ENCODE results near the gene PTPRJ. TPM values are rescaled to one million over a fixed set of nuclear protein-coding genes. Genes with fewer than 3 reads are reported as not detected.
"Not testable (repeated sequence)": the region's sequence is repeated elsewhere in the genome, so short reads cannot be mapped to it uniquely, and the experiment has no call there.

Gene PTPRJ
- total and polyA plus RNA-seq, 5 donors from 2014 or later: 13.8 to 81.8 (median 19.0) TPM

DNA sequence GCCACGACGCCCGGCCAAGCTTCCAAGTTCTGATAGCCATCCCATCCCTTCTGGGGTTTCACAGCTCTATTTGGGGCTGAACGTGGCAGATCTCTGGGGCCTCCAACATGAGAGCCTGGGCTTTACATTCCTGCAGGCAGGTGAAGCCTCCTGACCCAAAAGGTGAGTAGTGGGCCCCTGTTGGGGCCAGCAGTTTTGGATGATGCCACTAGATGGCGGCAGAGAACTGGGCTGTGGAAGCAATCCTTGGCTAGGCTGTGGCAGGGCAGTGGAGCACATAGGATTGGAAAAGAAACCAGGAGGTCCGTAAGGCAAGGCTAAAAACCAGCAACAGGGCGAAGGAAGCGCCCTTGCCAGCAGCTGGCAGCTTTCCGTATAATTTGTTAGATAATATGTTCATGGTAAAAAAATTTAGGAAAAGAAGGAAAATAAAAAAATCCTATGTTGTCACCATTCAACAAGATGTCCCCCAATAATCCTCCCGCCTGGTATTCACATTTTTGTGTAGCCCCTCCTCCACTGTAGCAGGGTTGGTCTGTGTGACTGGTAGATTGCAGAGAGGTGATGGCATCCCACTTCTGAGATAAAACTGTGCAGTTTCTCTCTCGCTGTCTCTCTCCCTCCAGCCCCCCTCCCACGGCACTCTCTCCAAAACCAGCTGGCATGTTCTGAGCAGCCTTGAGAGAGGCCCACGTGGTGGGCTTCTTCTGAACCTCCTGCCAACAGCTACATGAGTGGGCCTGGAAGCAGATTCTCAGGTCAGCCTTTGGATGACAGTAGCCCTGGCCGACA lies 192.7 kb downstream of the PTPRJ start:
- Histone ChIP-seq H3K9me3 (ENCODE audit: control insufficient read depth in 2 of 2, low read length in 2 of 2) (no peaks in the 10 kb centered on the region), H3K27me3 (ENCODE audit: control insufficient read depth, insufficient read depth, low read length) (no peaks in the 10 kb centered on the region), H3K36me3 (ENCODE audit: control insufficient read depth, insufficient read depth, low read length) (peaks cover 11% of the 10 kb centered on the region), H3K4me3 (ENCODE audit: low read depth, low read length) (no peak overlapping the region), H3K4me1 (ENCODE audit: control insufficient read depth, insufficient read depth, low read length, poor library complexity, severe bottlenecking) (no peaks in the 10 kb centered on the region), H3K27ac (ENCODE audit: insufficient read depth, low read length, poor library complexity, severe bottlenecking) (no peak overlapping the region)
- ATAC-seq (ENCODE audit: low read depth in 2 of 2) (peak; percentile 49 to 58), DNase-seq (peak; percentile 32 to 64 (median 57))
- Mint-ChIP-seq H3K36me3 (peaks cover 4% of the 10 kb centered on the region), H3K4me1 (peaks cover 0 to 30% (median 15%) of the 10 kb centered on the region in 4 donors), H3K27ac (peak overlapping the region in 2 of 3 donors; percentile 45 to 67), H3K4me3 (no peak overlapping the region), H3K9me3 (no peaks in the 10 kb centered on the region), H3K27me3 (no peaks in the 10 kb centered on the region)

GRCh38 chr11:48177661-48178060 lies 197.3 kb downstream of the PTPRJ start:
- no peak for DNase-seq
- H3K36me3 Mint-ChIP-seq: no peaks in the 10 kb centered on the region
- H3K9me3 Mint-ChIP-seq: no peaks in the 10 kb centered on the region
- Histone ChIP-seq H3K36me3 (ENCODE audit: control insufficient read depth, insufficient read depth, low read length) (no peaks in the 10 kb centered on the region), H3K4me3 (ENCODE audit: low read depth, low read length) (no peak overlapping the region), H3K27me3 (ENCODE audit: control insufficient read depth, insufficient read depth, low read length) (no peaks in the 10 kb centered on the region), H3K4me1 (ENCODE audit: control insufficient read depth, insufficient read depth, low read length, poor library complexity, severe bottlenecking) (no peaks in the 10 kb centered on the region), H3K9me3 (ENCODE audit: control insufficient read depth in 2 of 2, low read length in 2 of 2) (no peaks in the 10 kb centered on the region), H3K27ac (ENCODE audit: insufficient read depth, low read length, poor library complexity, severe bottlenecking) (no peak overlapping the region)
- H3K4me1 Mint-ChIP-seq: peaks cover 0 to 12% (median under 1%) of the 10 kb centered on the region in 4 donors
- H3K27me3 Mint-ChIP-seq: no peaks in the 10 kb centered on the region
- no peak for ATAC-seq (ENCODE audit: low read depth in 2 of 2)
- no peak overlapping the region for H3K4me3 Mint-ChIP-seq
- H3K27ac Mint-ChIP-seq: peak overlapping the region in 1 of 3 donors; percentile 62

DNA sequence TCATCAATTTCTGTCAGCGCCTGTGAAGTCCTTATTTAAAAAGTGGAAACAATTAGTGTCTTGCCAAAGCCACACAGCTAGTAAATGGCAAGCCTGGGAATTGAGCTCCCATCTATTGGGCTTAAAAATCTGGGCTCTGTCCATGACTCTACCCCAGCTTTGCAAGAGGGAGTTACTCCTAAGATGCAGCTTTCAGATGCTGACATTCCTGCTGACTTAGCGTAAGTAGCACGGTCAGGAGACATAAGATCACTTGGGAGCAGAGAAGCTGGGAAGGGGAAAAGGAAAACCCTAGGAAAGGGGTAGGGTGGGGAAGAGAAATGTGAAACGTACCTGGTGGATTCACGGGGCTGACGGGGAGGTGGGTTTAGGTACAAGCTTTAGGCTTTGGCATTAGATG lies 200.3 kb downstream of the PTPRJ start:
- H3K9me3 ChIP-seq (ENCODE audit: control insufficient read depth in 2 of 2, low read length in 2 of 2): no peaks in the 10 kb centered on the region

GRCh38 chr11:48182860-48183526 lies 202.6 kb downstream of the PTPRJ start:
- Histone ChIP-seq H3K9me3 (ENCODE audit: control insufficient read depth in 2 of 2, low read length in 2 of 2) (no peaks in the 10 kb centered on the region), H3K4me3 (ENCODE audit: low read depth, low read length) (no peak overlapping the region), H3K4me1 (ENCODE audit: control insufficient read depth, insufficient read depth, low read length, poor library complexity, severe bottlenecking) (no peaks in the 10 kb centered on the region), H3K27me3 (ENCODE audit: control insufficient read depth, insufficient read depth, low read length) (no peaks in the 10 kb centered on the region), H3K27ac (ENCODE audit: insufficient read depth, low read length, poor library complexity, severe bottlenecking) (no peak overlapping the region), H3K36me3 (ENCODE audit: control insufficient read depth, insufficient read depth, low read length) (no peaks in the 10 kb centered on the region)
- no peaks in the 10 kb centered on the region for H3K9me3 Mint-ChIP-seq
- no peaks in the 10 kb centered on the region for H3K4me1 Mint-ChIP-seq
- ATAC-seq (ENCODE audit: low read depth in 2 of 2) (no peak), DNase-seq (no peak)
- H3K36me3 Mint-ChIP-seq: no peaks in the 10 kb centered on the region
- H3K4me3 Mint-ChIP-seq: no peak overlapping the region
- no peak overlapping the region for H3K27ac Mint-ChIP-seq
- H3K27me3 Mint-ChIP-seq: no peaks in the 10 kb centered on the region

More for the DNA sequence above, 200.3 kb downstream of the PTPRJ start:
- no peak overlapping the region for H3K4me3 Mint-ChIP-seq
- H3K27ac Mint-ChIP-seq: peak overlapping the region in 1 of 3 donors; percentile 26
- no peaks in the 10 kb centered on the region for H3K27me3 Mint-ChIP-seq
- no peaks in the 10 kb centered on the region for H3K4me1 Mint-ChIP-seq
- DNase-seq (no peak), ATAC-seq (ENCODE audit: low read depth in 2 of 2) (no peak)
- Histone ChIP-seq H3K27me3 (ENCODE audit: control insufficient read depth, insufficient read depth, low read length) (no peaks in the 10 kb centered on the region), H3K4me1 (ENCODE audit: control insufficient read depth, insufficient read depth, low read length, poor library complexity, severe bottlenecking) (no peaks in the 10 kb centered on the region), H3K4me3 (ENCODE audit: low read depth, low read length) (no peak overlapping the region), H3K36me3 (ENCODE audit: control insufficient read depth, insufficient read depth, low read length) (no peaks in the 10 kb centered on the region), H3K27ac (ENCODE audit: insufficient read depth, low read length, poor library complexity, severe bottlenecking) (no peak overlapping the region)
- no peaks in the 10 kb centered on the region for H3K9me3 Mint-ChIP-seq
- H3K36me3 Mint-ChIP-seq: no peaks in the 10 kb centered on the region

DNA sequence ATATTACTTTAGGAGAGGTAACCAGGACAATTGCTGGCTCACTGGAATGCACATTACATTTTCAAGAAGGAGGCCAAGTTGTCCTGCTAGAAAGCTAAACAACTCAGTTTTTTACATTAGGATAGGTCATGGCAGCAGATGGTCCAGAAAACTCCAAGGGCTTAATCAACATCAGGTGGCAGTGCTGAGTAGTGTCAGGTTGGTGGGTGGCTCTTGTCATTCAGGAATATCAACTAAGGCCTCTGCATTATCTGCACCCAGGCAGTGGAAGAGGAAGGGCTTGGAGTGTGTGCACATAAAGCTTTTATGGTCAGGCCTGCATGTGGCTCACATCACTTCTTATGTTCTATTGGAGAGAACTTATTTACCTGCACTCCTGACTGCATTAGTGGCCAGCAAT lies 204.1 kb downstream of the PTPRJ start:
- Histone ChIP-seq H3K9me3 (ENCODE audit: control insufficient read depth in 2 of 2, low read length in 2 of 2) (no peaks in the 10 kb centered on the region), H3K36me3 (ENCODE audit: control insufficient read depth, insufficient read depth, low read length) (no peaks in the 10 kb centered on the region), H3K27ac (ENCODE audit: insufficient read depth, low read length, poor library complexity, severe bottlenecking) (no peak overlapping the region), H3K4me1 (ENCODE audit: control insufficient read depth, insufficient read depth, low read length, poor library complexity, severe bottlenecking) (no peaks in the 10 kb centered on the region), H3K4me3 (ENCODE audit: low read depth, low read length) (no peak overlapping the region), H3K27me3 (ENCODE audit: control insufficient read depth, insufficient read depth, low read length) (no peaks in the 10 kb centered on the region)
- H3K27me3 Mint-ChIP-seq: no peaks in the 10 kb centered on the region
- H3K4me3 Mint-ChIP-seq: no peak overlapping the region
- DNase-seq: no peak
- no peaks in the 10 kb centered on the region for H3K36me3 Mint-ChIP-seq
- H3K4me1 Mint-ChIP-seq: peaks cover 0 to 6% (median 0%) of the 10 kb centered on the region in 4 donors
- H3K27ac Mint-ChIP-seq: peak overlapping the region in 2 of 3 donors; percentile 9 to 37
- peaks cover 0 to 1% (median 0%) of the 10 kb centered on the region in 7 donors for H3K9me3 Mint-ChIP-seq
- no peak for ATAC-seq (ENCODE audit: low read depth in 2 of 2)

- Mint-ChIP-seq H3K4me1 (peaks cover 0 to 33% (median 11%) of the 10 kb centered on the region in 4 donors), H3K9me3 (peaks cover 0 to 19% (median 10%) of the 10 kb centered on the region in 7 donors), H3K27ac (peak overlapping the region; percentile 74 to 93 (median 87)), H3K4me3 (peak overlapping the region; percentile 58 to 87 (median 82))
- not testable (repeated sequence) for H3K4me1 ChIP-seq (ENCODE audit: control insufficient read depth, insufficient read depth, low read length, poor library complexity, severe bottlenecking); H3K36me3 ChIP-seq (ENCODE audit: control insufficient read depth, insufficient read depth, low read length); H3K27me3 Mint-ChIP-seq; ATAC-seq (ENCODE audit: low read depth in 2 of 2); H3K36me3 Mint-ChIP-seq; H3K27me3 ChIP-seq (ENCODE audit: control insufficient read depth, insufficient read depth, low read length); H3K27ac ChIP-seq (ENCODE audit: insufficient read depth, low read length, poor library complexity, severe bottlenecking); H3K4me3 ChIP-seq (ENCODE audit: low read depth, low read length)
- peak in 2 of 3 donors; percentile 50 to 66 for DNase-seq
- H3K9me3 ChIP-seq (ENCODE audit: control insufficient read depth in 2 of 2, low read length in 2 of 2): peaks cover 5 to 13% of the 10 kb centered on the region in 2 experiments
Measured at GRCh38 chr11:48190906-48191654, 210.7 kb downstream of the PTPRJ start.

DNA sequence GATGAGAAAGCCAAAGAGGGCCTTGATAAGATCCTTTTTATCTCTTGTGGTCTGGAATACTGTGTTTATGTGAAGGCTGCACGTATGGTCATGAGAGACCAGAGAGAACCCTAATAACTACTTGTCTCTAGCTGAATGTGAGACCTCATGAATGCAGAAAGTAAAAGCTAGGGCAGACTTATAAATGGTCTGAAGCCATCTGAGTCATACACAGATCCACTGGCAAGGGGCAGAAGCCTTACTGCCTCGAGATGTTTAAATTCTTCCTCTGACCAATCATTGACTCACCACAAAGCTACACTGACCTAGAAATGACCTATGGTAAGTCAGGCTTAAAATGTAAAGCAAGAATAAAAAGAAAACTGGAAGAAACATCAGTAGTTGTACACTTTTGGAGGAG lies 213.5 kb downstream of the PTPRJ start:
- peaks cover 2% of the 10 kb centered on the region for H3K36me3 ChIP-seq (ENCODE audit: control insufficient read depth, insufficient read depth, low read length)
- peaks cover 10 to 17% of the 10 kb centered on the region in 2 experiments for H3K9me3 ChIP-seq (ENCODE audit: control insufficient read depth in 2 of 2, low read length in 2 of 2)
- Mint-ChIP-seq H3K4me3 (no peak overlapping the region), H3K9me3 (peaks cover 0 to 29% (median 18%) of the 10 kb centered on the region in 7 donors), H3K27ac (no peak overlapping the region), H3K4me1 (peaks cover 0 to 33% (median 11%) of the 10 kb centered on the region in 4 donors), H3K27me3 (peaks cover 6% of the 10 kb centered on the region), H3K36me3 (peaks cover 7% of the 10 kb centered on the region)
- no peaks in the 10 kb centered on the region for H3K4me1 ChIP-seq (ENCODE audit: control insufficient read depth, insufficient read depth, low read length, poor library complexity, severe bottlenecking)
- no peak overlapping the region for H3K4me3 ChIP-seq (ENCODE audit: low read depth, low read length)
- no peaks in the 10 kb centered on the region for H3K27me3 ChIP-seq (ENCODE audit: control insufficient read depth, insufficient read depth, low read length)
- no peak overlapping the region for H3K27ac ChIP-seq (ENCODE audit: insufficient read depth, low read length, poor library complexity, severe bottlenecking)
- no peak for ATAC-seq (ENCODE audit: low read depth in 2 of 2)
- no peak for DNase-seq
